ENCODE results near the gene WARS2.

GRCh38 chr1:119004129-119004527 lies 136.3 kb downstream of the WARS2 start:
- TF ChIP-seq CTCF (IDR thresholded peaks at IDR 0.05) (no peak), POLR2A (IDR thresholded peaks at IDR 0.05; ENCODE audit: low read depth) (no peak), POLR2AphosphoS5 (IDR thresholded peaks at IDR 0.05) (no peak)
